ENCODE results near the gene SULT2B1.

The SULT2B1 gene

DNA sequence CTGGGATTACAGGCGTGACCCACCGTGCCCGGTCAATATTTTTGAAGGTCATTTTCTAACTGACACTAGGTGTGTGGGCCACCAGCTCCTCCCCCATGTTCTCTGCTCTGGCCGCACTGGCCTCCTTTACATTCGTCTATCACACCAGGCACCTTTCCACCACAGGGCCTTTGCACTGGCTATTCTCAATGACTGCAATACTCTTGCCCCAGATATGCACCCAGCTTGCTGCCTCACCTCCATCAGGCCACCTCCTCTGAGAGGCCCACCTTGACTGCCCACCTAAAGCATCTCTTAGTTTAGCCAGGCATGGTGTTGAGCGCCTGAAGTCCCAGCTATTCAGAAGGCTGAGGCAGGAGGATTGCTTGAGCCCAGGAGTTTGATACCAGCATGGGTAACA, 10.2 kb upstream of the SULT2B1 start:
- FAIRE-seq (no peak), DNase-seq (ENCODE audit: insufficient read length, low spot score) (no peak)
- TF ChIP-seq, protein P1, sequence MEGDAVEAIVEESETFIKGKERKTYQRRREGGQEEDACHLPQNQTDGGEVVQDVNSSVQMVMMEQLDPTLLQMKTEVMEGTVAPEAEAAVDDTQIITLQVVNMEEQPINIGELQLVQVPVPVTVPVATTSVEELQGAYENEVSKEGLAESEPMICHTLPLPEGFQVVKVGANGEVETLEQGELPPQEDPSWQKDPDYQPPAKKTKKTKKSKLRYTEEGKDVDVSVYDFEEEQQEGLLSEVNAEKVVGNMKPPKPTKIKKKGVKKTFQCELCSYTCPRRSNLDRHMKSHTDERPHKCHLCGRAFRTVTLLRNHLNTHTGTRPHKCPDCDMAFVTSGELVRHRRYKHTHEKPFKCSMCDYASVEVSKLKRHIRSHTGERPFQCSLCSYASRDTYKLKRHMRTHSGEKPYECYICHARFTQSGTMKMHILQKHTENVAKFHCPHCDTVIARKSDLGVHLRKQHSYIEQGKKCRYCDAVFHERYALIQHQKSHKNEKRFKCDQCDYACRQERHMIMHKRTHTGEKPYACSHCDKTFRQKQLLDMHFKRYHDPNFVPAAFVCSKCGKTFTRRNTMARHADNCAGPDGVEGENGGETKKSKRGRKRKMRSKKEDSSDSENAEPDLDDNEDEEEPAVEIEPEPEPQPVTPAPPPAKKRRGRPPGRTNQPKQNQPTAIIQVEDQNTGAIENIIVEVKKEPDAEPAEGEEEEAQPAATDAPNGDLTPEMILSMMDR (IDR thresholded peaks at IDR 0.05; ENCODE audit: insufficient read depth, missing control alignments): no peak

- TF ChIP-seq, protein P1 (IDR thresholded peaks at IDR 0.05; ENCODE audit: insufficient read depth, missing control alignments): no peak
- DNase-seq (ENCODE audit: insufficient read length, low spot score) (no peak), FAIRE-seq (no peak)
These were observed 8.8 kb upstream of the SULT2B1 start for GRCh38 chr19:48543121-48543710.

DNA sequence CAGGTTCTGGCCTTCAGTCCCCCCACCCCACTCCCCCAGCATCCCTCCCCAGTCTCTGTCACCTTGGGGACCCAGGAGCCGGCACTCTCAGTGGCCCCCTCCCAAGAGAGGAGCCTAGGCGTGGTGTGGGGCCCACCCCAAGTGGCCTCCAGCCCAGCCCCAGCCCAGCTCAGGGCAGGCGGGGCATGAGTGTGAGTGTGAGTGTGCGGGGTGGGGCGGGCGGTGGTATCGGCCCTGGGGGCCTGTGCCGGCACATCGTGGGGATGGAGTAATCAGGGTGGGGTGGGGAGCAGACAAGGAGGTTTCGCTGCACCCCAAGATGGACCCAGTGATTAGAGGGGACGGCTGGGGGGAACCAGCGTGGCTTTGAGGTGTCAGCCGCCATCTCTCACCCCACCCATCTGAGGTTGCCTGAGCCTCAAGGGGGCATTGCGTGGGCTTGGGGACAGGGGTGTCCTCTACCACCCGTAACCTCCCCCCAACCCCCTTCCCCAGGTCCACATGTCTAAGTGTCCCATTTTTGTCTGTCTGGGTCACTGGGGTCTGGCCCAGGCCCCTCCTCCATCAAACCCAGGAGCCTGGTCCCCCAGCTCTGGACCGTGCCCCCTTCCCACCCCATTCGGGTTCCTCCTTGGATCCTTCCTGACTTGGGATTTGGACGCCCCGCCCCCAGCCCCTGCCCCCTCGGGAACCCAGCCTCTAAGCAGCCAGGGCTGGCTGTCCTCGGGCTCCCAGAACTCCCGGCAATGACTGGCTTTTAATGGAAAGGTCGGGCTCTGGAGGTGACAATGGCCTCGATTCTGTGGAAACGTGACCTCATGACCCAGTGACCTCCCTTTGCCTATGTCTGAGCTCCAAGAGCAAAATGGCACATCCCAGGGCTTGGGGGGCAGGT, 6.9 kb upstream of the SULT2B1 start:
- no peak for DNase-seq (ENCODE audit: insufficient read length, low spot score)
- TF ChIP-seq, protein P1 (IDR thresholded peaks at IDR 0.05; ENCODE audit: insufficient read depth, missing control alignments): no peak
- no peak for FAIRE-seq

DNA sequence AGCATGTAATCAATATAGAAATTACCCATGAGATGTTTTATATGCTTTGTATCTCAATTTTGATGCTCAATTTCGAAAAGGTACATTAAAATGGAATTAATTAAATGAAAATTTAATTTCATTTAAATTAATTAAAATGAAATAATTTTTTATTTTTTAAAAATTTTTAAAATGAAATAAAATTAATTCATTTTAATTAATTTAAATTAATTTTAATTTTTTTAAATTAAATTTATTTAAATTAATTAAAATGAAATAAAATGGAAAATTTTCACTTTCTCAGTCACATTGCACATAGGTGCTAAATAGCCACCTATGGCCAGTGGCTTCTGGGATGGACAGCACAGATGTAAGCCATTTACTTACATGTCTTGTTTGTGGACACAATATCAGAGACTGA, 4.2 kb upstream of the SULT2B1 start:
- no peak for FAIRE-seq
- DNase-seq (ENCODE audit: insufficient read length, low spot score): no peak
- TF ChIP-seq, protein P1 (IDR thresholded peaks at IDR 0.05; ENCODE audit: insufficient read depth, missing control alignments): no peak

- DNase-seq (ENCODE audit: insufficient read length, low spot score): no peak
- no peak for FAIRE-seq
- TF ChIP-seq, protein P1 (IDR thresholded peaks at IDR 0.05; ENCODE audit: insufficient read depth, missing control alignments): no peak
These were observed 3.6 kb upstream of the SULT2B1 start for GRCh38 chr19:48548253-48548911.

- FAIRE-seq: no peak
- TF ChIP-seq, protein P1 (IDR thresholded peaks at IDR 0.05; ENCODE audit: insufficient read depth, missing control alignments): no peak
These were observed 2.6 kb upstream of the SULT2B1 start for GRCh38 chr19:48549380-48549779.

More at GRCh38 chr19:48549380-48549779, 2.6 kb upstream of the SULT2B1 start:
- no peak for DNase-seq (ENCODE audit: insufficient read length, low spot score)

Data from D721Med (cell line).